GM18511 (cell line): ENCODE measurements around the gene MARCHF5.
"Not testable (repeated sequence)": the region's sequence is repeated elsewhere in the genome, so short reads cannot be mapped to it uniquely, and the experiment has no call there.

Source experiments
- ATAC-seq: cut with Tn5 transposase; IDR thresholded peaks from one replicate; pipeline ENCODE4 v1.9.1; 2021; ENCODE audit warnings: mild to moderate bottlenecking, moderate library complexity; ENCODE audit not compliant: unreplicated experiment

The MARCHF5 gene

GRCh38 chr10:92304061-92304460 is 13.1 kb downstream of the MARCHF5 start:
- no peak for ATAC-seq

GRCh38 chr10:92305133-92306072 is 14.4 kb downstream of the MARCHF5 start:
- no peak for ATAC-seq

GRCh38 chr10:92309272-92309671 is 18.3 kb downstream of the MARCHF5 start:
- ATAC-seq = no peak

GRCh38 chr10:92313750-92314149 is 22.8 kb downstream of the MARCHF5 start:
- no peak for ATAC-seq

GRCh38 chr10:92316610-92317009 is 25.6 kb downstream of the MARCHF5 start:
- no peak for ATAC-seq

GRCh38 chr10:92323079-92323478 is 32.1 kb downstream of the MARCHF5 start:
- ATAC-seq = no peak

- no peak for ATAC-seq
Observed at GRCh38 chr10:92327445-92328433, 36.8 kb downstream of the MARCHF5 start.

GRCh38 chr10:92328993-92329392 is 38.0 kb downstream of the MARCHF5 start:
- no peak for ATAC-seq

- not testable (repeated sequence) for ATAC-seq
Observed at GRCh38 chr10:92329927-92330326, 39.0 kb downstream of the MARCHF5 start.

GRCh38 chr10:92342796-92343195 is 51.8 kb downstream of the MARCHF5 start:
- no peak for ATAC-seq

GRCh38 chr10:92345575-92345974 is 54.6 kb downstream of the MARCHF5 start:
- ATAC-seq = not testable (repeated sequence)

- not testable (repeated sequence) for ATAC-seq
Observed at GRCh38 chr10:92347035-92347676, 56.2 kb downstream of the MARCHF5 start.

GRCh38 chr10:92350411-92350810 is 59.4 kb downstream of the MARCHF5 start:
- ATAC-seq = no peak

- no peak for ATAC-seq
Observed at GRCh38 chr10:92354587-92354986, 63.6 kb downstream of the MARCHF5 start.

GRCh38 chr10:92356041-92356440 is 65.1 kb downstream of the MARCHF5 start:
- no peak for ATAC-seq

GRCh38 chr10:92363498-92363897 is 72.5 kb downstream of the MARCHF5 start:
- ATAC-seq = no peak

GRCh38 chr10:92366412-92367021 is 75.5 kb downstream of the MARCHF5 start:
- ATAC-seq = no peak

GRCh38 chr10:92377962-92378361 is 87.0 kb downstream of the MARCHF5 start:
- no peak for ATAC-seq

GRCh38 chr10:92381543-92381954 is 90.6 kb downstream of the MARCHF5 start:
- ATAC-seq = no peak

- no peak for ATAC-seq
Observed at GRCh38 chr10:92382631-92383030, 91.7 kb downstream of the MARCHF5 start.
